Measurements from ENCODE around the gene HS3ST3B1. TPM values are rescaled to one million over a fixed set of nuclear protein-coding genes. Genes with fewer than 3 reads are reported as not detected.
A peak's percentile ranks its signal among the peaks of the same experiment; 100 is the strongest.

HS3ST3B1 gene
- total and polyA plus RNA-seq, 7 experiments from 2014 or later = 7.9 to 40.7 (median 12.2) TPM

- Histone ChIP-seq H3K4me1 (ENCODE audit: control insufficient read depth in 2 of 2, insufficient read depth in 2 of 2, low read length in 2 of 2) (peaks cover 12 to 29% of the 10 kb centered on the region in 2 donors), H3K36me3 (ENCODE audit: control insufficient read depth in 2 of 3, insufficient read depth in 3 of 3, low read length in 3 of 3) (no peaks in the 10 kb centered on the region), H3K27ac (ENCODE audit: low read depth, low read length) (no peak overlapping the region), H3K4me3 (ENCODE audit: low read length) (no peak overlapping the region), H3K9me3 (ENCODE audit: control insufficient read depth in 2 of 3, low read length in 3 of 3) (no peaks in the 10 kb centered on the region), H3K27me3 (ENCODE audit: control insufficient read depth in 2 of 2, insufficient read depth in 2 of 2, low read length in 2 of 2) (no peaks in the 10 kb centered on the region)
- DNase-seq = no peak
- peaks cover 4 to 48% (median 24%) of the 10 kb centered on the region in 5 donors for H3K36me3 Mint-ChIP-seq
- CTCF ChIA-PET = no interaction called here
- peak overlapping the region in 8 of 9 donors; percentile 15 to 55 (median 32) for H3K27ac Mint-ChIP-seq
- H3K4me3 Mint-ChIP-seq = peak overlapping the region; percentile 14 to 95 (median 80)
- POLR2A ChIA-PET = interaction anchor here (0.5 kb wide), 1 partner anchor 557 kb away, joined by 4 read pairs; no protein-coding TSS in a partner anchor
- H3K27me3 Mint-ChIP-seq = no peaks in the 10 kb centered on the region
- intact Hi-C loops (cut with micrococcal nuclease) = no loop called here
- ATAC-seq = no peak
- no peaks in the 10 kb centered on the region for H3K9me3 Mint-ChIP-seq
- peaks cover 40 to 83% (median 73%) of the 10 kb centered on the region in 7 donors for H3K4me1 Mint-ChIP-seq
These were observed 9.2 kb downstream of the HS3ST3B1 start for GRCh38 chr17:14310101-14310500.

- H3K27me3 ChIP-seq (ENCODE audit: control insufficient read depth in 2 of 2, insufficient read depth in 2 of 2, low read length in 2 of 2) = no peaks in the 10 kb centered on the region
- no peak for ATAC-seq
- H3K4me3 ChIP-seq (ENCODE audit: low read length) = no peak overlapping the region
- peak overlapping the region in 8 of 9 donors; percentile 15 to 66 (median 45) for H3K27ac Mint-ChIP-seq
- H3K36me3 ChIP-seq (ENCODE audit: control insufficient read depth in 2 of 3, insufficient read depth in 3 of 3, low read length in 3 of 3) = no peaks in the 10 kb centered on the region
- H3K4me1 ChIP-seq (ENCODE audit: control insufficient read depth in 2 of 2, insufficient read depth in 2 of 2, low read length in 2 of 2) = peaks cover 12 to 24% of the 10 kb centered on the region in 2 donors
- intact Hi-C loops (cut with micrococcal nuclease) = no loop called here
- CTCF ChIA-PET = no interaction called here
- POLR2A ChIA-PET = interaction anchor here (0.5 kb wide), 1 partner anchor 557 kb away, joined by 4 read pairs; no protein-coding TSS in a partner anchor
- H3K27ac ChIP-seq (ENCODE audit: low read depth, low read length) = no peak overlapping the region
- H3K36me3 Mint-ChIP-seq = peaks cover 4 to 50% (median 23%) of the 10 kb centered on the region in 5 donors
- DNase-seq = no peak
- no peaks in the 10 kb centered on the region for H3K27me3 Mint-ChIP-seq
- H3K9me3 Mint-ChIP-seq = no peaks in the 10 kb centered on the region
- H3K9me3 ChIP-seq (ENCODE audit: control insufficient read depth in 2 of 3, low read length in 3 of 3) = no peaks in the 10 kb centered on the region
- H3K4me1 Mint-ChIP-seq = peaks cover 36 to 83% (median 73%) of the 10 kb centered on the region in 7 donors
- peak overlapping the region; percentile 48 to 95 (median 78) for H3K4me3 Mint-ChIP-seq
These were observed 9.7 kb downstream of the HS3ST3B1 start for GRCh38 chr17:14310605-14311004.

GRCh38 chr17:14311186-14311705 is 10.4 kb downstream of the HS3ST3B1 start:
- CTCF ChIA-PET = no interaction called here
- intact Hi-C loops (cut with micrococcal nuclease) = no loop called here
- H3K27ac Mint-ChIP-seq = peak overlapping the region in 1 of 9 donors; percentile 36

GRCh38 chr17:14311981-14312380 is 11.1 kb downstream of the HS3ST3B1 start:
- DNase-seq (no peak), ATAC-seq (no peak)
- Mint-ChIP-seq H3K9me3 (no peaks in the 10 kb centered on the region), H3K27ac (peak overlapping the region in 4 of 9 donors; percentile 5 to 54 (median 28)), H3K4me3 (peak overlapping the region in 1 of 10 donors; percentile 11), H3K4me1 (peaks cover 37 to 84% (median 74%) of the 10 kb centered on the region in 7 donors), H3K27me3 (no peaks in the 10 kb centered on the region), H3K36me3 (peaks cover 4 to 53% (median 32%) of the 10 kb centered on the region in 5 donors)
- intact Hi-C loops (cut with micrococcal nuclease) = no loop called here
- Histone ChIP-seq H3K4me3 (ENCODE audit: low read length) (no peak overlapping the region), H3K27me3 (ENCODE audit: control insufficient read depth in 2 of 2, insufficient read depth in 2 of 2, low read length in 2 of 2) (no peaks in the 10 kb centered on the region), H3K9me3 (ENCODE audit: control insufficient read depth in 2 of 3, low read length in 3 of 3) (no peaks in the 10 kb centered on the region), H3K36me3 (ENCODE audit: control insufficient read depth in 2 of 3, insufficient read depth in 3 of 3, low read length in 3 of 3) (no peaks in the 10 kb centered on the region), H3K4me1 (ENCODE audit: control insufficient read depth in 2 of 2, insufficient read depth in 2 of 2, low read length in 2 of 2) (peaks cover 7 to 21% of the 10 kb centered on the region in 2 donors), H3K27ac (ENCODE audit: low read depth, low read length) (no peak overlapping the region)
- ChIA-PET CTCF (no interaction called here), POLR2A (no interaction called here)

More at GRCh38 chr17:14311186-14311705, 10.4 kb downstream of the HS3ST3B1 start:
- no peak overlapping the region for H3K27ac ChIP-seq (ENCODE audit: low read depth, low read length)
- Mint-ChIP-seq H3K36me3 (peaks cover 4 to 50% (median 28%) of the 10 kb centered on the region in 5 donors), H3K27me3 (no peaks in the 10 kb centered on the region), H3K4me3 (peak overlapping the region in 3 of 10 donors; percentile 9 to 25 (median 11)), H3K4me1 (peaks cover 35 to 83% (median 73%) of the 10 kb centered on the region in 7 donors), H3K9me3 (no peaks in the 10 kb centered on the region)
- no peak for ATAC-seq
- no peak for DNase-seq
- no peaks in the 10 kb centered on the region for H3K27me3 ChIP-seq (ENCODE audit: control insufficient read depth in 2 of 2, insufficient read depth in 2 of 2, low read length in 2 of 2)
- H3K36me3 ChIP-seq (ENCODE audit: control insufficient read depth in 2 of 3, insufficient read depth in 3 of 3, low read length in 3 of 3) = no peaks in the 10 kb centered on the region
- H3K4me3 ChIP-seq (ENCODE audit: low read length) = no peak overlapping the region
- no peaks in the 10 kb centered on the region for H3K9me3 ChIP-seq (ENCODE audit: control insufficient read depth in 2 of 3, low read length in 3 of 3)
- peaks cover 12 to 21% of the 10 kb centered on the region in 2 donors for H3K4me1 ChIP-seq (ENCODE audit: control insufficient read depth in 2 of 2, insufficient read depth in 2 of 2, low read length in 2 of 2)
- POLR2A ChIA-PET = no interaction called here

- Histone ChIP-seq H3K4me1 (ENCODE audit: control insufficient read depth in 2 of 2, insufficient read depth in 2 of 2, low read length in 2 of 2) (peaks cover 7 to 25% of the 10 kb centered on the region in 2 donors), H3K27ac (ENCODE audit: low read depth, low read length) (no peak overlapping the region), H3K4me3 (ENCODE audit: low read length) (no peak overlapping the region), H3K9me3 (ENCODE audit: control insufficient read depth in 2 of 3, low read length in 3 of 3) (no peaks in the 10 kb centered on the region), H3K27me3 (ENCODE audit: control insufficient read depth in 2 of 2, insufficient read depth in 2 of 2, low read length in 2 of 2) (no peaks in the 10 kb centered on the region), H3K36me3 (ENCODE audit: control insufficient read depth in 2 of 3, insufficient read depth in 3 of 3, low read length in 3 of 3) (no peaks in the 10 kb centered on the region)
- Mint-ChIP-seq H3K27me3 (no peaks in the 10 kb centered on the region), H3K9me3 (no peaks in the 10 kb centered on the region), H3K36me3 (peaks cover 4 to 53% (median 35%) of the 10 kb centered on the region in 5 donors), H3K27ac (peak overlapping the region in 3 of 9 donors; percentile 14 to 54 (median 19)), H3K4me1 (peaks cover 42 to 87% (median 80%) of the 10 kb centered on the region in 7 donors), H3K4me3 (no peak overlapping the region)
- DNase-seq = no peak
- POLR2A ChIA-PET = no interaction called here
- ATAC-seq = no peak
- intact Hi-C loops (cut with micrococcal nuclease) = no loop called here
- CTCF ChIA-PET = no interaction called here
These were observed 11.6 kb downstream of the HS3ST3B1 start for GRCh38 chr17:14312522-14312921.

- H3K4me3 ChIP-seq (ENCODE audit: low read length) = no peak overlapping the region
These were observed 15.4 kb downstream of the HS3ST3B1 start for GRCh38 chr17:14316126-14316832.

More at GRCh38 chr17:14316126-14316832, 15.4 kb downstream of the HS3ST3B1 start:
- CTCF ChIA-PET = interaction anchor here (0.6 to 0.9 kb wide), 4 partner anchors 10 to 222 kb away, joined by 3 to 7 read pairs (median 4); no protein-coding TSS in a partner anchor
- no peak for ATAC-seq
- DNase-seq = no peak
- Mint-ChIP-seq H3K27me3 (no peaks in the 10 kb centered on the region), H3K4me3 (peak overlapping the region in 7 of 10 donors; percentile 0 to 81 (median 31)), H3K36me3 (peaks cover 0 to 48% (median 39%) of the 10 kb centered on the region in 5 donors), H3K9me3 (no peaks in the 10 kb centered on the region), H3K4me1 (peaks cover 55 to 90% (median 85%) of the 10 kb centered on the region in 7 donors), H3K27ac (peak overlapping the region in 5 of 9 donors; percentile 10 to 33 (median 20))
- H3K4me1 ChIP-seq (ENCODE audit: control insufficient read depth in 2 of 2, insufficient read depth in 2 of 2, low read length in 2 of 2) = peaks cover 4 to 32% of the 10 kb centered on the region in 2 donors
- POLR2A ChIA-PET = interaction anchor here (0.6 to 2.1 kb wide), 2 partner anchors 15 to 88 kb away, joined by 3 to 8 read pairs; partner anchors contain the start of gene HS3ST3B1
- intact Hi-C loops (cut with micrococcal nuclease) = no loop called here
- H3K9me3 ChIP-seq (ENCODE audit: control insufficient read depth in 2 of 3, low read length in 3 of 3) = no peaks in the 10 kb centered on the region
- H3K27ac ChIP-seq (ENCODE audit: low read depth, low read length) = no peak overlapping the region
- no peaks in the 10 kb centered on the region for H3K36me3 ChIP-seq (ENCODE audit: control insufficient read depth in 2 of 3, insufficient read depth in 3 of 3, low read length in 3 of 3)
- H3K27me3 ChIP-seq (ENCODE audit: control insufficient read depth in 2 of 2, insufficient read depth in 2 of 2, low read length in 2 of 2) = no peaks in the 10 kb centered on the region
